ENCODE data around the gene BAMBI.

The BAMBI gene

GRCh38 chr10:28709001-28709710, 31.8 kb downstream of the BAMBI start:
- no peak for DNase-seq

GRCh38 chr10:28710202-28710886, 33.0 kb downstream of the BAMBI start:
- no peak for DNase-seq

- DNase-seq = no peak
Measured at GRCh38 chr10:28711041-28711440, 33.7 kb downstream of the BAMBI start.

GRCh38 chr10:28711776-28712175, 34.5 kb downstream of the BAMBI start:
- no peak for DNase-seq

- DNase-seq = no peak
Measured at GRCh38 chr10:28713626-28714352, 36.5 kb downstream of the BAMBI start.

GRCh38 chr10:28714401-28715053, 37.2 kb downstream of the BAMBI start:
- no peak for DNase-seq

GRCh38 chr10:28715246-28715645, 37.9 kb downstream of the BAMBI start:
- DNase-seq = no peak

- no peak for DNase-seq
Measured at GRCh38 chr10:28715757-28716156, 38.4 kb downstream of the BAMBI start.

- no peak for DNase-seq
Measured at GRCh38 chr10:28716748-28717147, 39.4 kb downstream of the BAMBI start.

GRCh38 chr10:28717656-28718201, 40.4 kb downstream of the BAMBI start:
- no peak for DNase-seq

GRCh38 chr10:28719789-28720436, 42.6 kb downstream of the BAMBI start:
- no peak for DNase-seq

- no peak for DNase-seq
Measured at GRCh38 chr10:28721318-28721951, 44.1 kb downstream of the BAMBI start.

GRCh38 chr10:28722065-28722803, 44.9 kb downstream of the BAMBI start:
- DNase-seq = no peak

- DNase-seq = no peak
Measured at GRCh38 chr10:28728366-28728765, 51.0 kb downstream of the BAMBI start.

GRCh38 chr10:28730031-28730778, 52.9 kb downstream of the BAMBI start:
- DNase-seq = no peak

- DNase-seq = no peak
Measured at GRCh38 chr10:28732091-28732490, 54.8 kb downstream of the BAMBI start.

Data from CD4-positive, alpha-beta T cell treated with Interleukin-15 for 1 hour (primary cell).